Astrocyte (in vitro differentiated cells and primary cell): ENCODE measurements around the gene IPCEF1. TPM values are rescaled to one million over a fixed set of nuclear protein-coding genes. Genes with fewer than 3 reads are reported as not detected.

ENCODE experiments used
- DNase-seq: peaks from one replicate; pipeline ENCODE4 v3.0.0-alpha.2; 2010; ENCODE audit warnings: low read depth
- FAIRE-seq: peaks from 2 replicates; lab custom pipeline; 2011; peaks lifted over from hg19 to GRCh38; lab: Jason Lieb, UNC
- H2AFZ ChIP-seq: 2 replicates; pipeline ENCODE4 v1.6.0; 2012; ENCODE audit warnings: low read depth, low read length, inconsistent platforms
- H3K27ac ChIP-seq: 2 replicates; pipeline ENCODE4 v1.5.1; 2011; ENCODE audit warnings: low read depth, low read length, inconsistent platforms
- H3K27me3 ChIP-seq: 2 replicates; pipeline ENCODE4 v1.6.0; 2011; ENCODE audit warnings: low read length, inconsistent platforms; ENCODE audit not compliant: insufficient read depth
- H3K36me3 ChIP-seq: 2 replicates; pipeline ENCODE4 v1.5.1; 2011; ENCODE audit warnings: low read length, inconsistent platforms; ENCODE audit not compliant: insufficient read depth
- H3K4me1 ChIP-seq: 2 replicates; pipeline ENCODE4 v1.5.1; 2011; ENCODE audit warnings: low read length, inconsistent platforms; ENCODE audit not compliant: insufficient read depth
- H3K4me2 ChIP-seq: 2 replicates; pipeline ENCODE4 v1.6.0; 2012; ENCODE audit warnings: low read length, inconsistent platforms
- H3K4me3 ChIP-seq: 2 replicates; pipeline ENCODE4 v1.5.1; 2011; ENCODE audit warnings: low read depth, mild to moderate bottlenecking, low read length, inconsistent platforms; ENCODE audit not compliant: insufficient read depth
- H3K79me2 ChIP-seq: 2 replicates; pipeline ENCODE4 v1.6.0; 2012; ENCODE audit warnings: mild to moderate bottlenecking, low read length, inconsistent platforms; ENCODE audit not compliant: insufficient read depth
- H3K9ac ChIP-seq: 2 replicates; pipeline ENCODE4 v1.6.0; 2012; ENCODE audit warnings: mild to moderate bottlenecking, low read length, inconsistent platforms
- H3K9me3 ChIP-seq: 2 replicates; pipeline ENCODE4 v1.5.1; 2012; ENCODE audit warnings: low read depth, mild to moderate bottlenecking, low read length, inconsistent platforms; ENCODE audit not compliant: insufficient read depth
- H4K20me1 ChIP-seq: 2 replicates; pipeline ENCODE4 v1.6.0; 2012; ENCODE audit warnings: low read length, inconsistent platforms; ENCODE audit not compliant: insufficient read depth
- H3K27ac Mint-ChIP-seq: one replicate; pipeline ENCODE4 v1.8.0; 2021; ENCODE audit warnings: mild to moderate bottlenecking, mixed read lengths; ENCODE audit not compliant: unreplicated experiment
- H3K27me3 Mint-ChIP-seq: one replicate; pipeline ENCODE4 v1.8.0; 2021; ENCODE audit warnings: low read depth, mixed read lengths; ENCODE audit not compliant: unreplicated experiment
- H3K36me3 Mint-ChIP-seq: one replicate; pipeline ENCODE4 v1.8.0; 2021; ENCODE audit warnings: low read depth, mixed read lengths; ENCODE audit not compliant: unreplicated experiment
- H3K4me1 Mint-ChIP-seq: one replicate; pipeline ENCODE4 v1.8.0; 2021; ENCODE audit warnings: low read depth, mixed read lengths; ENCODE audit not compliant: unreplicated experiment
- H3K4me3 Mint-ChIP-seq: one replicate; pipeline ENCODE4 v1.8.0; 2021; ENCODE audit warnings: mild to moderate bottlenecking, moderate library complexity, mixed read lengths; ENCODE audit not compliant: unreplicated experiment
- H3K9me3 Mint-ChIP-seq: one replicate; pipeline ENCODE4 v1.8.0; 2021; ENCODE audit warnings: mild to moderate bottlenecking, mixed read lengths; ENCODE audit not compliant: unreplicated experiment
- CTCF ChIP-seq: IDR thresholded peaks from 2 replicates; pipeline ENCODE4 v1.5.1; 2011; ENCODE audit warnings: low read depth, mild to moderate bottlenecking, inconsistent platforms, low read length, moderate library complexity; ENCODE audit not compliant: insufficient read depth
- EZH2 ChIP-seq: IDR thresholded peaks from 2 replicates; pipeline ENCODE4 v1.6.1; 2012; ENCODE audit warnings: mild to moderate bottlenecking, low read length, inconsistent platforms; ENCODE audit not compliant: insufficient read depth
- total RNA-seq: library from RNA; stranded (reverse); gene quantifications from 2 replicates; pipeline ENCODE4 v1.2.1, GENCODE V29; 2021

The IPCEF1 gene
- total RNA-seq, 1 donor from 2014 or later = 0.16 TPM

- no peaks in the 10 kb centered on the region for H3K36me3 Mint-ChIP-seq
- no peaks in the 10 kb centered on the region for H3K9me3 ChIP-seq
- FAIRE-seq = no peak
- no peaks in the 10 kb centered on the region for H3K4me1 Mint-ChIP-seq
- no peak overlapping the region for H3K27ac Mint-ChIP-seq
- H3K27ac ChIP-seq = no peak overlapping the region
- H3K27me3 ChIP-seq = no peaks in the 10 kb centered on the region
- H3K9ac ChIP-seq = no peak overlapping the region
- H2AFZ ChIP-seq = no peak overlapping the region
- H3K4me2 ChIP-seq = no peak overlapping the region
- no peak overlapping the region for H3K4me3 Mint-ChIP-seq
- H3K4me3 ChIP-seq = no peak overlapping the region
- no peaks in the 10 kb centered on the region for H3K9me3 Mint-ChIP-seq
- H3K36me3 ChIP-seq = no peaks in the 10 kb centered on the region
- peaks cover 6% of the 10 kb centered on the region for H3K4me1 ChIP-seq
- H3K79me2 ChIP-seq = no peaks in the 10 kb centered on the region
- TF ChIP-seq EZH2 (no peak), CTCF (no peak)
- no peaks in the 10 kb centered on the region for H3K27me3 Mint-ChIP-seq
- no peak for DNase-seq
- no peaks in the 10 kb centered on the region for H4K20me1 ChIP-seq
Observed at GRCh38 chr6:154161689-154162088, 194.9 kb downstream of the IPCEF1 start.

DNA sequence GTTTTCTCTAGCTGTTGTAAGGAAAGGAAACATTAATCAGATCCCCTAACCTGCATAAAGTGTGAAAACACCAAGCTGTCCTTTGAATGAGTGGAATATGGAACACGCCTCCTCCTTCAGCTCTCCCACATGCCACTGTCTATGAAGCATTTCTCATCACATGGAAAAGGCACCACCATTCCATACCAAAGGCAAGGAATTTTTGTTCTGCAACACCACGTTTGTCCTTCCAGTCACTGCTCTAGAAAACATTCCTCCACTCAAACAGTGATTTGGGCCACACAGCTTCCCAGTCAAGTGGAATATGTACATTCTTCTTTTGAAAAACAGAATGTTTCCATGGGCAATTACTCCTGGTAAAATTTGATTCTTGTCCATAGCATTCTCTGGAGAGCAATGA lies 197.5 kb downstream of the IPCEF1 start:
- TF ChIP-seq EZH2 (no peak), CTCF (no peak)
- no peak overlapping the region for H3K4me2 ChIP-seq
- Mint-ChIP-seq H3K27me3 (no peaks in the 10 kb centered on the region), H3K36me3 (no peaks in the 10 kb centered on the region), H3K27ac (no peak overlapping the region), H3K9me3 (no peaks in the 10 kb centered on the region), H3K4me1 (no peaks in the 10 kb centered on the region), H3K4me3 (no peak overlapping the region)
- DNase-seq = no peak
- H2AFZ ChIP-seq = no peak overlapping the region
- H4K20me1 ChIP-seq = no peaks in the 10 kb centered on the region
- H3K79me2 ChIP-seq = no peaks in the 10 kb centered on the region
- FAIRE-seq = no peak
- H3K27me3 ChIP-seq = no peaks in the 10 kb centered on the region
- no peak overlapping the region for H3K9ac ChIP-seq
- H3K36me3 ChIP-seq = no peaks in the 10 kb centered on the region
- no peaks in the 10 kb centered on the region for H3K9me3 ChIP-seq
- no peak overlapping the region for H3K4me3 ChIP-seq
- H3K27ac ChIP-seq = no peak overlapping the region
- H3K4me1 ChIP-seq = peaks cover under 1% of the 10 kb centered on the region

DNA sequence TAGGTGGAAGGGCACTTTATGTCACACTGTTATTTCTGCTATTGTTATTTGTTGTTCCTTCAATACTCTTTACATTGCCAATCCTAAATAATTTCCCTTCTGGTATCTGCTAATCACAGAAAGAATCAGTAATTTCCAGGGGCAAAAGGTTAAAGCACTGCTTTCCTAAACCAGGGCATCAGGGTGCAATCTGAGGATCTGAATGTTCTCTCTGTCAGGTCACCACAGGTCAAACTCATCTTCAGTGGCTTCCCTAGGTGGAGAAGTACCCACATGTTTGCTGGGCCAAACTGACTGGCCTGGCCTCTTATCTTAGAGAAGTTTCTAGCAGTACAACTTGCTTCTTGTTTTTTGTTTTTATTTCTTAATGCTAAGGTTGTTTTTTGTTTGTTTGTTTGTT lies 198.9 kb downstream of the IPCEF1 start:
- Histone ChIP-seq H4K20me1 (no peaks in the 10 kb centered on the region), H3K36me3 (no peaks in the 10 kb centered on the region), H3K4me1 (no peaks in the 10 kb centered on the region), H3K27me3 (no peaks in the 10 kb centered on the region), H3K9me3 (no peaks in the 10 kb centered on the region), H3K79me2 (no peaks in the 10 kb centered on the region), H3K9ac (no peak overlapping the region), H3K27ac (no peak overlapping the region), H3K4me3 (no peak overlapping the region), H2AFZ (no peak overlapping the region), H3K4me2 (no peak overlapping the region)
- Mint-ChIP-seq H3K27me3 (no peaks in the 10 kb centered on the region), H3K36me3 (no peaks in the 10 kb centered on the region), H3K9me3 (no peaks in the 10 kb centered on the region), H3K4me3 (no peak overlapping the region), H3K27ac (no peak overlapping the region), H3K4me1 (no peaks in the 10 kb centered on the region)
- TF ChIP-seq EZH2 (no peak), CTCF (no peak)
- DNase-seq (no peak), FAIRE-seq (no peak)
